ENCODE results near the gene AFF4.
"Not testable (repeated sequence)": the region's sequence is repeated elsewhere in the genome, so short reads cannot be mapped to it uniquely, and the experiment has no call there.

The AFF4 gene

DNA sequence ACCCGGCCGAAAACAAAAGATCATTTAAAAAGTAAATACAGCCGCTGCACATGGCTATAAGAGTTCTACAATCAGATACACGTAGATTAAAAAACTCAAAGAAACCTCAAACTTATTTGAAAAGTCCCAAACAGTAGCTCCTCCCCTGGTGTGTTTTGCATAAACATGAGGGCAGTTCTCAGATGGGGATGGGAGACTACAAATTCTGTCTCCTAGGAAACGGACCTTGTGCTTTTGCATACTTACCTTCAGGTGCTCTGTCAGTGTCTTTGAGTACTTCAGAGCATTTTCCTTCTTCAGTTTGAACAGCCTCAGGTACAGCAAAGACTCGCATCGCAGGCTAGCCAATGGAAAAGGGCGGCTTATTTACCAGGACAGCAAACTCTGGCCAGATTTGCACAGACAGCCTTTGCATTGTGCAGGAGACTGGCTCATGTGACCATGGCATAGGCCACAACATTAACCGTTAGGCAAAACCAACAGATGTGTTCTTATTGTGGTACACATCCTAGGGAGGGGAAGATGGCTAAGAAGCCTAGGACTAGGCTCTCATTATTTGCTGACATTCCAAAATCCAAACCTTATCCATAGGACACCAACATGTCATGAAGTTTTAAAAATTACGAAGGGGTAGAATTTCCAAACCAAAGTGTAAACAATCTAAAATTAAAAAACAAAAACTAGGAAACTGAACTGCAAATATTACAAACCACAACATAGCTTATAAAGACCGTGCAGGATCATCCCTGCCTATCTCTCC lies 77.2 kb downstream of the AFF4 start:
- no peak for DNase-seq (ENCODE audit: low spot score)

DNA sequence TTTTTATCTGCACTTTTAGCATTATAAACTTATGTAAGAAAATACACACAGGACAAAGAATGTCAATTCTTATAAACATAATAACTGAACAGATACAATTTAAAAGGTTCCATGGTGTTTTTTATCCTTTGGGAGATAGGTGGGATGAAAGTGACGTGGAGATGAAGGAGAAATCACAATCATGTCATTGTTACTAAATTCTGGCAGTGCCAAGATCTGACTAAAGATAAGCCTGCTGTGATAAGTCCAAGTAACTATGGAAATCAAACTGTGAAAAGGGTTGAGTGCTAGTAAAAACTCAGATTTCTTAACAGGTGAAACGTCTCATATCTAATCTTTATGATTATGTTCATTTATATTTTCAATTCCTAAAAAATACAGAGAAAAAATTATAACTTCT lies 78.9 kb downstream of the AFF4 start:
- no peak for DNase-seq (ENCODE audit: low spot score)

DNA sequence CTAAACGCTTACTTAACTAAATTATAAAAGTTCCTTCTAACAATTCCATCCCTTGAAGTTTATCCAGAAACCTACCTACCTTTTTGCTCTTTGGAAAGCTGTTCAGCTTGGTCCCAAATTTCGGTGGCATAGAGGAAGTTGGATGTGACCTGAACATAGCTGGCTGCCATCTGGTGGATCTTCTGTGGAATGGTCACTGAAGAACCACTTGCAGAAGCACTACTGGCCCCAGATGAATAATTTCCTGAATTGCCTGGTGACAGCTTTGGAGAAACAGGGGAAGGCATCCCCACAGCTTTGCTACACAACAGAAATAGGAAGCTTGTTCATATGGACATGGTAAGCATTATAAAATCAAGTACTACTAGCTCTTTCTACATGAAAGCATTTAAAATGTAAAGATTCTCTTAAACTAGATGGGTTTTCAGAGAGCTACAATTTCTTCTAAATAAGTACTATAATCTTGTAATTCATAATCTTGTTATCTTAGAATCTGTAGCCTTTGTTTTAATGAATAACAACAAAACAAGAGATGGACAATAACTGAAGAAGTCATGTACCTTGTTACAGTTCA lies 80.1 kb downstream of the AFF4 start:
- peak; percentile 59 for DNase-seq (ENCODE audit: low spot score)

DNA sequence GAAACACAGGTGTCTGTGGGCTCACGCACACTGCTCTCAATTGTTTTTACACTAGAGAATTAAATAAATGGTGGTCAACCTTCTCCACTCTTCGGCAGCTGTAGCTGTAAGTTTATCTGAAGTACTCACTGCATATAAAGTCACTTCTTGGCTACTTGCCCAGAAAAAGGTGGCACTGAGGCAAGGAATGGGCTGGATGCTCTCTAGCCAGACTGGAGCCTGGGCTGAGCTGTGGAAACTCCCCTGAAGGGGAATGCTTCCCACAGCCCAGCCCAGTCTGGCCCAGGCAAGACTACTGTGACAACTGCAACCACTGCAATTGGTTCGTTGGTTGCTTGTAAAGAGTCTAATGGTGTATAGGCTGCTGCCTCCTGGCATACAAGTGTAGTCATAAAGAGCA lies 85.5 kb downstream of the AFF4 start:
- DNase-seq (ENCODE audit: low spot score): peak; percentile 78

DNA sequence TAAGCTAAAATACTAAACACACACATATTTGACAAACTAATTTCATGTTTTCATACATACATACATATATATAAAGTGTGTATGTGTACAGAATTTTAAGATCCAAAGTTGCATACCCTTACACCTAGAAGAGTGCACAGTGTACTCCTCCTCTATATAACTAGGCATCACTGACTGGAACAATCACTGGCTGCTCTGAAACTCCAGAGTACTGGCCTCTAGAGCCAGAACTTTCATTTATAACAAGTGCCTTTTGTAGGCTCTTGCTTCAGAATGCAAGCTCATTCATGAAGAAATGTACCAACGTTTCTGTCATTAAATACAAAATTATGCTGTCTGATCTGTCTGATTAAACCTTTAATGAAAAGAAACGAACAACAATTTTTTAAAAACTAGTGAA lies 86.0 kb downstream of the AFF4 start:
- no peak for DNase-seq (ENCODE audit: low spot score)

DNA sequence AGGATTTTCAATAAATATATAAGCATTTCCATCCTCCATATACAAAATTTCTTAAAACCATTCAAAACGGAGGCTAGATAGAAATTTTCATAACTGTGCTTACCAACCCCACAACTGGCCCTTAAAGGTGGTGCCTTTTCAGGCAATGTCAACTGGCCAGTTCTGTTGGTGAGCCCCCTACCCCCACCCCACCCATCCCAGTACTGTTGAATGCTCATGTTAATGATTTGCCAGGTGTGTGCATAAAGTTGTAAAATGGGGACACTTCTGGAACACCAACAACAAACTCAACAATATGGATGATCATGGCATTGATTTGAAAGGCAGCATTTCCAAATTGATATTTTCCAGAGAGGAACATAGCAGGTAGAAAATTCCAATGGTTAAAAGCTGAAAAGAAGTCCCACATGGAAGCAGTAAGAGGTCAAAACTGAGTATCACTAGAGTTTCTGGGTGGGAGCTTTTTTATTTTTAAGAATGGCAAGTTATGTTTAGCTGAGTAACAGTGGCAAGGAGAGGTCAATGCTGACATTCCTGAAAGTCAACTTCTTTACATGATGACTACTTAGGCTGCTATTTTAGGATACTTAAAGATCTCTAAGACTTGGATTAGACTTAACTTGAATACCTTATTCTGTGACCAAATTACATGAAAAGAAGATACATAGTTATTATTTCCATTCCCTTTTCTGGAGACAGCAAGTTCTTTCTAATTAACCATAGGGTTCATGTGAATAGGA lies 87.2 kb downstream of the AFF4 start:
- DNase-seq (ENCODE audit: low spot score): no peak

DNA sequence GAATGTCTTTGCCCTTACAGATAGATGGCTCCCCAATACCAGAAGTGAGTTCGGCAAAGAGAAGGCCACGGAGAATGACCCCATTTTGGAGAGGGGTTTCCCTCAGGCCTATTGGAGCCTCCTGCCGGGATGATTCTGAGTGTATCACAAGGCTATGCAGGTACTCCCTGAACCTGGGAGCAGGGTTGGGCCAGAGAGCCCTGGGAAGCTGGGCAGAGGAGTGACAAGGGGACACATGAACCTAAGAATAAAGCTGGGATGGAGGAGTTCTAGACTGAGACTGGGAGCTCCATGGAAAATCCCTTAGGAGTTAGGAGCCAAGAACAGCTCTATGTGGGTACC lies 89.5 kb downstream of the AFF4 start:
- DNase-seq (ENCODE audit: low spot score): no peak

DNA sequence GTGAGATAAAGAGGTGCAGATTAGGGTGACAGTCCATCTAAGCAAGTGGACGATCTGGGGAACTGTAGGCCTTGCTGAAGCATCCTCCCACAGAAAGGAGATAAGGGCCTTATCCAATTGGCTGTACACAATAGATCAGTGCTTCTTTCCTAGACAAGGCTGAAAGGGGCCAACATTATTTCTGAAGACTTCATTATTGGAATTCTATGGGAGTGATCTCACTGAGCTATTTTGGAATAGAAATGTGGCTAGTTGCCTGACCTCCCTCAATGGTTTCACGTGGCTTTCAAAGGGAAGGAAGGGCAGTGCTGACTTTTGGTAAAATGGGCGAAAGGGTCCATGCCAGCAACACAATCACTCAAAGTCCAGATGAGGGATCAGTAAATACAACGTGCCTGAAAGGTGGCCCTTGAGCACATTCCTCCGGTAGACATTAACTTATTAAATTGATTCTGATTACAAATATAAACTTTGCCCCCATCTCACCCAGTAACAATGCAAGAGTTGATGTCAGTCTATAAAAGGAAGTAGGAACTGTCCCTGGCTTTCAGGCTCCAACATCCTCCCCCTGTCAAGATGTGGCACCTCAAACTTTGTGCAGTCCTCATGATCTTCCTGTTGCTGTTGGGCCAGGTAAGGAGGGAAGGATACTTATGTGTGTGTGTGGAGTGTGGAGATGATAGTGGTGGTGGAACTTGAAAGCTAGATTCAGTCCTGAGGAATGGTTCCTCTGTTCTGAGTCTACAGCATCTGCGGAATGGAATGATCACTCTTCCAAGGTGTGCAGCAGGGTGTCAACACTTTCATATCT lies 90.1 kb downstream of the AFF4 start, which contains the start of gene LEAP2:
Gene LEAP2 (plus strand): TSS at position 550 of the 811 bp plus-strand sequence. CDS start 27 bp downstream, at position 577.
- DNase-seq (ENCODE audit: low spot score): no peak

DNA sequence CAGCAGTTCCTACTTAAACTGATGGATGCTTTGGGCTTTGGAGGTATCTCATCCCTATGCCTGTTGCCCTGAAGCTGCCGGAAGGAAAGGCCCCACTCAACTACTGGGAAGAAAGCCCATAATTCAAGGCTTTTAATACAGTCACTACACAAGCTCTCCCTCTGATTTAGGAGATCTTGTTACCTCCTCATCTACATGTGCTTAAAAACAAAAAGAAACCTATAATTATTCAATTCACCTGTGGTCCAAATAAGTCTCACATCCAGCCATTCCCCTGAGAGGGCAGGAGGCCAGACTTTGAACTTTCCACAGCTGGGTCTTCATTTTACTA lies 90.7 kb downstream of the AFF4 start:
- DNase-seq (ENCODE audit: low spot score): no peak

DNA sequence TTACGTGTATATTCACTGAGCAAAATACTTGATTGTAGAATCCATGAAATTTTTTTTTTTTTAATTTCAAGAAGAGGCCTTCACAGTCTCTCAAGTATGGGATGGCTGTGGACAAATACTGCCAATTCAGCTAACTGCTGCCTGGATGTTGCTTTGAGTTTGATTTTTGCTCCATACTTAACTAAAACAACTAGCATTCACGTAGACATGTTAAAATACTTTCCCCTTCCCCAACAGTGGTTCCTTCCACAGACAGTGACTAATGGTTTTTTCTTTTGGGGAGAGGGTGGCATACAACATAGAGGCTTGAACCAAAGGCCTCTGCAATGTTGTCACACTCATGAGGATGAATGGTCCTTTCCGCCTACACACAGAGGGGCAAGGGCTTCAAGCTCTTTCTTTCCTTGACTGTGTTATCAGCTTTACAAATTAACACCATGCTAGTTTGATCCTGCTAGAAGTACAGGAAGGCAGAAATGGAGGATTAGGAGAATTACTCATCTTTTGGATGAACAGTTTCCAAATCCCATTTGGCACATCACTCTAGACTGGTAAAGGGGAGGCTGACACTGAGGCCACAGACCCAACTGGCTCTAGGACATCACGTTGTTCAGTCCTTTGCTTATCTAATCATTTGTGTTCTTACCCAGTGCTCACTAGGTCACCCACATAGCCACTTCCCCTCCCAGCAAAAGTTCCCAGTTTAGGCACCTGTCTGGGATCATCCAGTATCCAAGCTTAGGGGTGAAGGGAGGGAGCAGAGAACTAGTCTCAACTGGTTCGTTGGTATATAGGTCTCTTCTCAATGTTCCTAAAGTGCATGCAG lies 91.8 kb downstream of the AFF4 start:
- no peak for DNase-seq (ENCODE audit: low spot score)

DNA sequence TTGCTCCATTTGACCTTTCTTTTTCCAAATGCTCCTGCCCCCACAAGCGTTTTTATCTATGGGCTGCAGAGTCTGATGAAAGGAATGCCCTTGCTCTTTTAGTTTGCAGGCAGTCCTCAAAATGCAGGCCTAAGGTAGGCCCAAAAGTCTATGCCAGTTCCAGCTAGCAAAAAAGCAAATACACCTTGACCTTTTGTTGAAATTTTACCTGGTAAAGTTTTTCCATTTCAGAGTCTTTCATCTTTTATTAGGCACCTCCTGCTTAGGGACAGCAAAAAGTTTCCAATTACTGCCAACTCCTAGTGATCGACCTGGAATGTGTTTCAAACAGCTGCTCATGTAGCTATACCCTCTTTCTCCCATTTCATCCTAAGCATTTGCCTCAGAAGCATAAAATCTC lies 92.6 kb downstream of the AFF4 start:
- DNase-seq (ENCODE audit: low spot score): no peak

DNA sequence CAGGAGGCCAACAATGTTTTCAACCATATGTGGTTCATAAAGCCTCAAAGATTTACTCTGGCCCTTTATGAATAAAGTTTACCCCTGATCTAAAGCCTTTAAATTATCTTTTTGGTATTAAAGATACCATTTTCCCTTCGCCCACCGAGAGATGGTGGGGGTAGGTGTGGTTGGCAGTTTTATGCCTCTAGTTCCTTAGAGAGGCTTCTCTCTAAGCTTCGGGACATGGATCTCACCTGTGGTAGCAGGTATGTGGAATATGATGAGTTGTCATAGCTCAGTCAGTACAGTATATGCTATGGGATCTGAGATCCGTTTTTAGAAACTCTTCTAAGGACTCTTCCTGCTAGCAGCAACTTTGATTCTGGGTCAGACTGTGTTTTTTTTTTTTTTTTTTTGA lies 94.7 kb downstream of the AFF4 start:
- no peak for DNase-seq (ENCODE audit: low spot score)

DNA sequence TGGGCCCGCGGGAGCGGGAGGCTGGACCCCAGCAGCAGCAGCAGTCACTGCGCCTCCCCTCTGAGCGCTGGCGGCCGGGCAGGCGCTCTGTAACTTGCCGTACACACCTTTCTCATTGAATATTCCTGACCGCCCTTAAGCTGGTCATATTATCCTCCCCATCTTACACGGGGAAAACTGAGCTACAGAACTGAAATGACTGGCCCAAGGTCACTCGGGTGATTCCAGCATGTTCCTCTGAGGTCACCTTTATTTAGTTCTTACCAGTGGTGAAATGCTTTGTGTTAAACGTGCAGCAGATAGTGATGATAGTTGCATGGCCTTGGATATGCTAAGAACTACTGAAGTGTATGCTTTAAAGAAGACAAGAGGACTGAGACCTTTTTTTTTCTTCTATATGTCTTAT lies 96.4 kb downstream of the AFF4 start:
- no peak for DNase-seq (ENCODE audit: low spot score)

DNA sequence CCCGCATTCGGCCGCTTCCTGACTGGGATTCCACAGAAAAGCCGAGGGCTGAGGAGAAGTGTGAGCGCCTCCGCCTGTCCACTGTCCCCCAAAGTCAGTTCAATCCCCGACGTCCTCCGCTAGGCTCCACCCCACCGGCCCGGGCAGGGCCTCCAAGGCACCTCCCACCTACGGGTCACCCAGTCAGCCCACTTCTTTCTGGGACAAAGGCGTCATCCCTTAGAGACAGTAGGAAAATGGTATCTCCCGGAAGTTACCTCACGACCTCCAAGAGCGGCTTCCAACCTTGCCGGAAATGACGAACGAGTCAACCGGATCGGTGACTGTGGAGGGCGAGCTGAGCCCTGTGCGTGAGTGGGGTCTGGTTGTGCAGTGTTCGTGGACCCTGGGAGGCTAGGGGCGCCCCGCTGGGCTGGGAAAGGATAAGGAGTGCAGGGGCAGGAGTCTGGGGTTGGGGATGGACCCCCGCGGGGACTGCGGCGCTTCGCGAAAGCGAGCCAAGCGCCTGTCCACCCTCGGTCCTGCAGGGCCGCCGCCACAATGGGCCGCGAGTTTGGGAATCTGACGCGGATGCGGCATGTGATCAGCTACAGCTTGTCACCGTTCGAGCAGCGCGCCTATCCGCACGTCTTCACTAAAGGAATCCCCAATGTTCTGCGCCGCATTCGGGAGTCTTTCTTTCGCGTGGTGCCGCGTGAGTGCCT lies 96.9 kb downstream of the AFF4 start, which contains the start of the genes GDF9 and UQCRQ:
Gene GDF9 (minus strand): TSS at position 128 of the 704 bp plus-strand sequence. CDS start 1,936 bp downstream, outside the sequence.
Gene UQCRQ (plus strand): TSS at position 301 of the 704 bp plus-strand sequence. CDS start 240 bp downstream, at position 541.
- DNase-seq (ENCODE audit: low spot score): peak; percentile 99

DNA sequence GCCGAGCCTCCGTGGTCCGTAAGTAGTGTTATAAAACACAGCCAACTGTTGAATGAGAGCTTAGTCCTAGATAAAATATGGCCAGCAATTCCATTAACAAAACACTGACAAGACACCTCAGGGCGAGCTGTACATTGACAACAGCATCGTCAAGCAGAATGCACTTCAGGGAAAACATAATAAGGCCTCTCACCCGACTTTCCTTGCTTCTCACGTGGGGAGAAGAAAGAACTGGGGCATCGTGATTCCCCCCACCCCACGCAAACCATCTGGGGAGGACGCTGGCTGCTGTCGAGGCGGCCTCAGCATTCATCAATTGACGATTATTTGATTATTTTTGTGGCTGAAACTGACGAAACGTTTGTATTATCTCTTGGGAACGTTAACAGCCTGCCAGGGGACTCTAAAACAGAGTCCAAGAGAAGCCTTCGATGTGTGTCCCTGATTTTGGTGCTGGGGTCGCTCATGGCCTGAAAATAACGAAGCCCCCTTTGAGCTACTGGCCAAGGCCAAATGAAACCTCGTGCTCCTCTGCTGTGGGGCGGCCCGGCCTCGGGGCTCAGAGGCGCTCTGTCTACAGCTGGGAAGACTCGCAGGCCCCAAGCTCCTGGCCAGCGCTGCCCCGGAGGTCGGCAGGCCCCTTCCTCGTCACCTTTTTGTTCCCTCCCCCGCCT lies 97.6 kb downstream of the AFF4 start:
- no peak for DNase-seq (ENCODE audit: low spot score)

DNA sequence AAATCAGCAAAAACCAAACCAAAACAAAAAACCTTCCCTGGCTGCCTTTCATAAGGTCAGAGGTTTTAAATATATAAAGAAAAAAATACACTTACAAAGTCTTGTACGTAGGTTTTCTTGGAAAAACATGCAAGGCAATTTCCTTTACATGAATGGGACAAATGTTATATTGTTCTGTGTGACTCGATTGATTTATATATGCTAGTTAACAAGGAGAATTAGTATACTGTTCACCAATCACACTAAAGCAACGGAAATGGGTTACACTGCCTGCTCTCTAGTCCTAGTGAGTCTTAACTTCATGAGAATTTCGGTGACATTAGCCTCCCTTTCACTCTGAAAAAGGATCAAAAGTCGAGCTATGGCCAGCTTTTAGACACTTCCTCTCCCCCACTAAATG lies 102.7 kb downstream of the AFF4 start:
- DNase-seq (ENCODE audit: low spot score): no peak

DNA sequence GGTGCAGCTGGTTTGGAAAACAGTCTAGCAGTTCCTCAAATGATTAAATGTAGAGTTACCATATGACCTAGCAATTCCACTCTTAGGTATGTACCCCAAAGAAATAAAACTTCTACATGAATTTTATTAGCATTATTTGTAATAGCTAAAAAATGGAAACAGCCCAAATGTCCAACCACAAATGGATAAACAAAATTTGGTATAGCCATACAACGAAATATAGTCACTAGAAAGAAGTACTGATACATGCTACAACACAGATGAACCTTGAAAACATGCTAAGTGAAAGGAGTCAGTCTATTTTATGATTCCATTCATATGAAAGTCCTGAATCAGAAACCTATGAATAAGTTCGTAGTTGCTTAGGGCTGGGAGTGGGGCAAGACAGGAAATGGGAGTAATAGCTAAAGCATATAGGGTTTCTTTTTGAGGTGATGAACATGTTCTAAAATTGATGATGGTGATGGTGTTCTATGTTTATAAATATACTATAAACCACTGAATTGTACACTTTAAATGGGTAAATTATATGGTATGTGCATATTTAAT lies 103.5 kb downstream of the AFF4 start:
- DNase-seq (ENCODE audit: low spot score): no peak

DNA sequence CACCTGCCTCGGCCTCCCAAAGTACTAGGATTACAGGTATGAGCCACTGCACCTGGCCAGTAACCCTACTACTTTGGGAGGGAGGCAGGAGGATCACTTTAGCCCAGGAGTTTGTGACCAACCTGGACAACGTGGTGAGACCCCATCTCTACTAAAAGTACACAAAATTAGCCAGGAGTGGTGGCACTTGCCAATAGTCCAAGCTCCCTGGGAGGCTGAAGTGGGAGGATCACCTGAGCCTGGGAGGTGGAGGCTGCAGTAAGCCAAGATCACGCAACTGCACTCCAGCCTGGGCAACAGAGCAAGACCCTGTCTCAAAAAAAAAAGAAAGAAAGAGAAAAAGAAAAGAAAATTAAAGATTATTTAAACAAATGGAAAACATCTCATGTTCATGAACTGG lies 107.4 kb downstream of the AFF4 start:
- no peak for DNase-seq (ENCODE audit: low spot score)

DNA sequence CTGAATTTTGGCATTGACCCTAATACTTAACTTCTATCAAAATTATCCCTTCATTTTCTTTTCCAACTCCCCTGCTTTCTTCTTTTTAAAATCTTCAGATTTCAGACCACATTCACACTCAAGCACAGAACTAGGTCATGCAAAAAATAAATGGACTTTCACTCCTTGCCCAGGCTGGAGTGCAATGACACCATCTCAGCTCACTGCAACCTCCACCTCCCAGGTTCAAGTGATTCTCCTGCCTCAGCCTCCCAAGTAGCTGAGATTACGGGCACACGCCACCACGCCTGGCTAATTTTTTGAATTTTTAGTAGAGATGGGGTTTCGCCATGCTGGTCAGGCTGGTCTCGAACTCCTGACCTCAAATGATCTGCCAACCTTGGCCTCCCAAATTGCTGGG lies 108.4 kb downstream of the AFF4 start:
- not testable (repeated sequence) for DNase-seq (ENCODE audit: low spot score)

DNA sequence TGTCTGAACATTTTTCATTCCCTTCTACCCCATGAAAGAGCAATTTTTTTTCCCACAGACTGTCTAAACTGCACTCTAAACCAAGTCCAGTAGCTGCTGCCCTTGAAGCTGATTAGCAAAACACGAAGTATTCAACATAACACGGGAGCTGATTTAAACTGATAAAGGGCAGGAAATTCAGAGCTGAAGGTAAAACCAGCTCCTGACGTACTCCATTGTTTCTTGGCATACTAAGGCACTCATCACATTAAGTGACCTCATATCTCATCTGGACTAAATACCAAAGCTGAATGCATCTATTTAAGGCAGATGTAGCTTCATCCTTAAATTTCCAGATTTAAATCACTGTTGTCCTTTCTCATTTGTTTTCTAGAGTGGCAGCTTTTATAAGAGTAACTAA lies 109.1 kb downstream of the AFF4 start:
- DNase-seq (ENCODE audit: low spot score): no peak
